ENCODE data around the gene TMEM259.
A peak's percentile ranks its signal among the peaks of the same experiment; 100 is the strongest.

The TMEM259 gene

GRCh38 chr19:1068009-1069001 lies 47.4 kb upstream of the TMEM259 start:
- peak overlapping the region; percentile 88 for H3K4me3 ChIP-seq (replicated peaks; ENCODE audit: insufficient read depth, low read length)
- DNase-seq (ENCODE audit: low read depth in 1 of 2, low spot score in 1 of 2), result peak; percentile 81 to 88
- H3K27me3 ChIP-seq (ENCODE audit: insufficient read depth, poor library complexity, severe bottlenecking), result no peaks in the 10 kb centered on the region
- TF ChIP-seq, protein P1, sequence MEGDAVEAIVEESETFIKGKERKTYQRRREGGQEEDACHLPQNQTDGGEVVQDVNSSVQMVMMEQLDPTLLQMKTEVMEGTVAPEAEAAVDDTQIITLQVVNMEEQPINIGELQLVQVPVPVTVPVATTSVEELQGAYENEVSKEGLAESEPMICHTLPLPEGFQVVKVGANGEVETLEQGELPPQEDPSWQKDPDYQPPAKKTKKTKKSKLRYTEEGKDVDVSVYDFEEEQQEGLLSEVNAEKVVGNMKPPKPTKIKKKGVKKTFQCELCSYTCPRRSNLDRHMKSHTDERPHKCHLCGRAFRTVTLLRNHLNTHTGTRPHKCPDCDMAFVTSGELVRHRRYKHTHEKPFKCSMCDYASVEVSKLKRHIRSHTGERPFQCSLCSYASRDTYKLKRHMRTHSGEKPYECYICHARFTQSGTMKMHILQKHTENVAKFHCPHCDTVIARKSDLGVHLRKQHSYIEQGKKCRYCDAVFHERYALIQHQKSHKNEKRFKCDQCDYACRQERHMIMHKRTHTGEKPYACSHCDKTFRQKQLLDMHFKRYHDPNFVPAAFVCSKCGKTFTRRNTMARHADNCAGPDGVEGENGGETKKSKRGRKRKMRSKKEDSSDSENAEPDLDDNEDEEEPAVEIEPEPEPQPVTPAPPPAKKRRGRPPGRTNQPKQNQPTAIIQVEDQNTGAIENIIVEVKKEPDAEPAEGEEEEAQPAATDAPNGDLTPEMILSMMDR (IDR thresholded peaks at IDR 0.05; ENCODE audit: insufficient read depth, low read length), result no peak
- peak; percentile 76 for TF ChIP-seq POLR2AphosphoS5 (IDR thresholded peaks at IDR 0.05; ENCODE audit: low read depth)
- H3K27ac ChIP-seq (replicated peaks), result peak overlapping the region; percentile 98

GRCh38 chr19:1067341-1067957 lies 46.5 kb upstream of the TMEM259 start:
- peak; percentile 53 to 59 for DNase-seq (ENCODE audit: low read depth in 1 of 2, low spot score in 1 of 2)
- TF ChIP-seq POLR2AphosphoS5 (IDR thresholded peaks at IDR 0.05; ENCODE audit: low read depth) (no peak), SPI1 (IDR thresholded peaks at IDR 0.05; ENCODE audit: borderline replicate concordance, low read depth) (no peak)
- no peaks in the 10 kb centered on the region for H3K27me3 ChIP-seq (ENCODE audit: insufficient read depth, poor library complexity, severe bottlenecking)
- peak overlapping the region; percentile 98 for H3K27ac ChIP-seq (replicated peaks)
- H3K4me3 ChIP-seq (replicated peaks; ENCODE audit: insufficient read depth, low read length), result peak overlapping the region; percentile 88

DNA sequence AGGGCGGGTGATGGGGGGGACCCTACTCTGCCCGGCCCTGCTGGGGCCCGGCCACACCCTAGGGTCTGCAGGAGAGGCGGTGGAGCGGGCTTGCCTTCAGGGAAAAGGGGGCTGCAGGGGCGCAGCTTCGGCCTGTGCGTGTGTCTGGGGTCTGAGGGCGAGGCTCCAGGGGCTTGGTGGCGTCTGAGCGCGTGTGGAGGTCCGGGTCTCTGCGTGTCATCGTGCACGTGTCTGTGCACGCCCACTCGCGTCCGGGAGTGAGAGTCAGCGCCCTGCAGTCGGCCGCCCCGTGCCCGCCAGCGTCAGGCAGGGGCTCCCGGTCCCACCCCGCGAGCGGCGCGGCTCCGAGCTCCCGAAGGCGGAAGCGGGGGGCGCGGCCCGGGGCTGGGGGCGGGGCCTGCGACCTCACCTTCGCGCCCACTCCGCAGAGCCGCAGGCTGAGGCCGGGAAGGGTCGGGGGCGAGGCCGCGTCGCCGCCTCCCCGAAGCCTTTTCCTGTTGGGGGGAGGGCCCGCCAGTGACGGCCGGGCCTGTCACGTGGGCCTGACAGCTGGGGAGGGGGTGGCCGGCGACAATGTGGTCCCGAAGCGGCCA lies 45.9 kb upstream of the TMEM259 start, which contains the start of gene ARHGAP45:
TSS of gene ARHGAP45 (plus strand) at position 420 of the 593 bp plus-strand sequence. CDS start 239 bp downstream, outside the sequence.
- Histone ChIP-seq H3K27me3 (ENCODE audit: insufficient read depth, poor library complexity, severe bottlenecking) (no peaks in the 10 kb centered on the region), H3K27ac (replicated peaks) (peak within 1 kb of the TSS; percentile 98), H3K4me3 (replicated peaks; ENCODE audit: insufficient read depth, low read length) (peak within 1 kb of the TSS; percentile 88)
- peak; percentile 71 to 90 for DNase-seq (ENCODE audit: low read depth in 1 of 2, low spot score in 1 of 2)
- TF ChIP-seq REST (IDR thresholded peaks at IDR 0.05; ENCODE audit: insufficient replicate concordance, low read depth) (no peak), GABPA (IDR thresholded peaks at IDR 0.05; ENCODE audit: low read depth) (no peak)

DNA sequence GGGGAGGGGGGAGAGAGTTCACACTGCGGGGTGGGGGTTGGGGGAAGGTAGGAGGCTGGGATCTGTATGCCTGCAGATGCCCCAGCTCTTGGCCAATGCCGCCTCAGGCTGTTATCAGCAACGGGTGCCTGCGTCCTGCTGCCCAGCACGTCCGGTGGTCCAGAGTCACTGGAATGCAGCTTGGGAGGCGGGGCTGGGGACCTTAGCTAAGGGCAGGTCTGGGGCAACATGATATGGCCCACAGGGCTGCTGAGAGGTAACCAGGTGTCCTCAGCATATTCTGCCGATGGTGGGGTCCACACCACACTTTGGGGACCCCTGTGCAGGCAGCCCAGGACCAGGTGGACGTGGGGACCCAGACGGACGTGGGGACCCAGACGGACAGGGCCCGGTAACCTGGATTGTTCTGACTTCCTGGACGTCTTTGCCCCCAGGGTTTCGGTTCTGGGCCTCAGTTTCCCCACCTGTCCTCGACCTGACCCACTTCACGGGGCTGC lies 45.4 kb upstream of the TMEM259 start:
- peak overlapping the region; percentile 88 for H3K4me3 ChIP-seq (replicated peaks; ENCODE audit: insufficient read depth, low read length)
- TF ChIP-seq SPI1 (IDR thresholded peaks at IDR 0.05; ENCODE audit: borderline replicate concordance, low read depth) (no peak), GABPA (IDR thresholded peaks at IDR 0.05; ENCODE audit: low read depth) (no peak), REST (IDR thresholded peaks at IDR 0.05; ENCODE audit: insufficient replicate concordance, low read depth) (no peak), POLR2AphosphoS5 (IDR thresholded peaks at IDR 0.05; ENCODE audit: low read depth) (no peak)
- TF ChIP-seq, protein P1 (IDR thresholded peaks at IDR 0.05; ENCODE audit: insufficient read depth, low read length), result no peak
- H3K27me3 ChIP-seq (ENCODE audit: insufficient read depth, poor library complexity, severe bottlenecking), result no peaks in the 10 kb centered on the region
- H3K27ac ChIP-seq (replicated peaks), result no peak overlapping the region
- no peak for DNase-seq (ENCODE audit: low read depth in 1 of 2, low spot score in 1 of 2)
